Endodermal cell (in vitro differentiated cells): ENCODE measurements around the gene CDC42EP2. TPM values are rescaled to one million over a fixed set of nuclear protein-coding genes. Genes with fewer than 3 reads are reported as not detected.
A peak's percentile ranks its signal among the peaks of the same experiment; 100 is the strongest.

ENCODE experiments used
- DNase-seq: peaks from one replicate; pipeline ENCODE4 v3.0.0-alpha.2; 2017
- H3K27ac ChIP-seq: 2 replicates; pipeline ENCODE4 v1.5.1; 2013; ENCODE audit warnings: mild to moderate bottlenecking, low read depth, low read length, moderate library complexity
- H3K27me3 ChIP-seq: 2 replicates; pipeline ENCODE4 v1.6.1; 2013; ENCODE audit warnings: mild to moderate bottlenecking, low read length, moderate library complexity; ENCODE audit not compliant: insufficient read depth, control insufficient read depth, poor library complexity, severe bottlenecking
- H3K36me3 ChIP-seq: 2 replicates; pipeline ENCODE4 v1.7.0; 2013; ENCODE audit warnings: mild to moderate bottlenecking, low read length, moderate library complexity; ENCODE audit not compliant: control insufficient read depth, insufficient read depth
- H3K4me1 ChIP-seq: one replicate; pipeline ENCODE4 v1.7.0; 2013; ENCODE audit warnings: low read length; ENCODE audit not compliant: control insufficient read depth, insufficient read depth
- H3K4me3 ChIP-seq: 2 replicates; pipeline ENCODE4 v1.5.1; 2013; ENCODE audit warnings: mild to moderate bottlenecking, low read length, moderate library complexity
- H3K9ac ChIP-seq: 2 replicates; pipeline ENCODE4 v1.6.1; 2013; ENCODE audit warnings: mild to moderate bottlenecking, low read length, moderate library complexity; ENCODE audit not compliant: poor library complexity, severe bottlenecking; ENCODE audit errors: extremely low read depth
- H3K9me3 ChIP-seq: 2 replicates; pipeline ENCODE4 v1.6.1; 2013; ENCODE audit warnings: mild to moderate bottlenecking, low read length, moderate library complexity; ENCODE audit not compliant: control insufficient read depth
- H3K27ac Mint-ChIP-seq: 2 replicates; pipeline ENCODE4 v1.8.0; 2020; ENCODE audit warnings: mixed read lengths
- H3K27me3 Mint-ChIP-seq: 2 replicates; pipeline ENCODE4 v1.8.0; 2021; ENCODE audit warnings: mild to moderate bottlenecking, mixed read lengths; ENCODE audit not compliant: insufficient read depth
- H3K36me3 Mint-ChIP-seq: 2 replicates; pipeline ENCODE4 v1.8.0; 2020; ENCODE audit warnings: low read depth, mixed read lengths
- H3K4me1 Mint-ChIP-seq: 2 replicates; pipeline ENCODE4 v1.8.0; 2020; ENCODE audit warnings: mixed read lengths
- H3K4me3 Mint-ChIP-seq: 2 replicates; pipeline ENCODE4 v1.8.0; 2020; ENCODE audit warnings: mild to moderate bottlenecking, moderate library complexity, mixed read lengths
- H3K9me3 Mint-ChIP-seq: 2 replicates; pipeline ENCODE4 v1.8.0; 2020; ENCODE audit warnings: mild to moderate bottlenecking, mixed read lengths
- WGBS, 2 experiments: methylation state at CpG; one replicate each; pipeline versions ENCODE4 v1.1.5 to v1.1.7; 2013; ENCODE audit warnings: missing lambda C conversion rate in 2 of 2, mixed read lengths in 1 of 2; ENCODE audit not compliant: insufficient coverage in 1 of 2, insufficient read length in 1 of 2; 5-methylcytosine and 5-hydroxymethylcytosine counted together
- total RNA-seq, 2 donors: library from RNA; stranded (reverse); fragmentation: NEBNext Ultra II Directional in 1 of 2; extraction: Animal tissue kit (Norgen Biotek cat#: 25700) in 1 of 2; gene quantifications; 2 replicates in 1 of 2; 3 replicates in 1 of 2; pipeline ENCODE4 v1.2.1, GENCODE V29; 2021
- TF ChIP-seq, protein P1 (sequence below): fragments of 200-600 bp; sonication (generic); conservative IDR thresholded peaks from 2 replicates; pipeline ENCODE4 v1.5.0; 2021; ENCODE audit warnings: antibody characterized with exemption, mild to moderate bottlenecking

The CDC42EP2 gene
- total RNA-seq, 2 donors from 2014 or later = 5.9 to 6.9 TPM

GRCh38 chr11:65288706-65289536 is 25.7 kb upstream of the CDC42EP2 start:
- Histone ChIP-seq H3K36me3 (peaks cover 89% of the 10 kb centered on the region), H3K9me3 (no peaks in the 10 kb centered on the region), H3K4me3 (no peak overlapping the region), H3K27ac (no peak overlapping the region), H3K4me1 (no peaks in the 10 kb centered on the region), H3K9ac (no peak overlapping the region), H3K27me3 (no peaks in the 10 kb centered on the region)
- no peaks in the 10 kb centered on the region for H3K27me3 Mint-ChIP-seq
- H3K4me3 Mint-ChIP-seq = no peak overlapping the region
- 94 to 100% methylated on average over 6 of the region's 6 CpGs for WGBS, 2 experiments
- no peak for DNase-seq
- no peaks in the 10 kb centered on the region for H3K9me3 Mint-ChIP-seq
- peaks cover 76% of the 10 kb centered on the region for H3K36me3 Mint-ChIP-seq
- H3K27ac Mint-ChIP-seq = no peak overlapping the region
- TF ChIP-seq, protein P1, sequence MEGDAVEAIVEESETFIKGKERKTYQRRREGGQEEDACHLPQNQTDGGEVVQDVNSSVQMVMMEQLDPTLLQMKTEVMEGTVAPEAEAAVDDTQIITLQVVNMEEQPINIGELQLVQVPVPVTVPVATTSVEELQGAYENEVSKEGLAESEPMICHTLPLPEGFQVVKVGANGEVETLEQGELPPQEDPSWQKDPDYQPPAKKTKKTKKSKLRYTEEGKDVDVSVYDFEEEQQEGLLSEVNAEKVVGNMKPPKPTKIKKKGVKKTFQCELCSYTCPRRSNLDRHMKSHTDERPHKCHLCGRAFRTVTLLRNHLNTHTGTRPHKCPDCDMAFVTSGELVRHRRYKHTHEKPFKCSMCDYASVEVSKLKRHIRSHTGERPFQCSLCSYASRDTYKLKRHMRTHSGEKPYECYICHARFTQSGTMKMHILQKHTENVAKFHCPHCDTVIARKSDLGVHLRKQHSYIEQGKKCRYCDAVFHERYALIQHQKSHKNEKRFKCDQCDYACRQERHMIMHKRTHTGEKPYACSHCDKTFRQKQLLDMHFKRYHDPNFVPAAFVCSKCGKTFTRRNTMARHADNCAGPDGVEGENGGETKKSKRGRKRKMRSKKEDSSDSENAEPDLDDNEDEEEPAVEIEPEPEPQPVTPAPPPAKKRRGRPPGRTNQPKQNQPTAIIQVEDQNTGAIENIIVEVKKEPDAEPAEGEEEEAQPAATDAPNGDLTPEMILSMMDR = no peak
- H3K4me1 Mint-ChIP-seq = no peaks in the 10 kb centered on the region

DNA sequence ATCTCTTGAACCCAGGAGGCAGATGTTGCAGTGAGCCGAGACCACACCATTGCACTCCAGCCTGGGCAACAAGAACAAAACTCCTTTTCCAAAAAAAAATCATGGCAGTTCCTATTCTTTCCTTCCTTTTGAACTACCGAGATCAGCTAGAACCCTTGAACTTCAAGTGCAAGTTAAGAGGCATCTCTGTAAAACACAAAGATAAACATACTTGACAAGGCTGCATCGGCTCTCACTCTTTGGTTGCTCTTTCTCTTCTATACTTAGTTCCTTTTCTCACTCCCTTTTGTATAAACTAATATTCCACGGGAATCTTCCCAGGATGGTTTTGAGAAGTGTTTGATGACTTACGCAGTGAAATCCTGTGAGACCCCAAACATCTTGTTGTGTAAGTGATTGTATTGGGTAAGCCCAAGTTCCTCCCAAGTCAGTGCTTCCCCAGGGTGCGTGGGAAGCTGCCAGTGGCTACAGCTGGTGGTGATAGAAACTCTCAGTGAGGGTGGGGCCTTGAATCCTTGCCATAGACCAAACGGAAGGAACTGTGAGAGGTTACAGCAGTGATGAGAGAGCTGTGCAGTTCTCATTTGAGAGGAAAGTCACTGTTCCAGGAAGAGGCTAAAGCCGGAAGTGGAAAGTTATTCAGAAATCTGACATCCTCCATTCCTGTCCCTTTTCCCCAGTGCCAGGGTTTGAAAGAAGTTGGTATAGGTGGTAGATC is 24.1 kb upstream of the CDC42EP2 start:
- H3K27me3 Mint-ChIP-seq = no peaks in the 10 kb centered on the region
- H3K4me1 ChIP-seq = no peaks in the 10 kb centered on the region
- H3K27ac ChIP-seq = no peak overlapping the region
- DNase-seq = no peak
- no peaks in the 10 kb centered on the region for H3K4me1 Mint-ChIP-seq
- no peak overlapping the region for H3K9ac ChIP-seq
- no peak overlapping the region for H3K4me3 ChIP-seq
- no peak overlapping the region for H3K27ac Mint-ChIP-seq
- TF ChIP-seq, protein P1 = no peak
- H3K9me3 Mint-ChIP-seq = no peaks in the 10 kb centered on the region
- H3K36me3 ChIP-seq = peaks cover 91% of the 10 kb centered on the region
- H3K36me3 Mint-ChIP-seq = peaks cover 77% of the 10 kb centered on the region
- no peak overlapping the region for H3K4me3 Mint-ChIP-seq
- H3K27me3 ChIP-seq = no peaks in the 10 kb centered on the region
- 95% methylated on average over 4 to 8 of the region's 8 CpGs for WGBS, 2 experiments
- no peaks in the 10 kb centered on the region for H3K9me3 ChIP-seq

DNA sequence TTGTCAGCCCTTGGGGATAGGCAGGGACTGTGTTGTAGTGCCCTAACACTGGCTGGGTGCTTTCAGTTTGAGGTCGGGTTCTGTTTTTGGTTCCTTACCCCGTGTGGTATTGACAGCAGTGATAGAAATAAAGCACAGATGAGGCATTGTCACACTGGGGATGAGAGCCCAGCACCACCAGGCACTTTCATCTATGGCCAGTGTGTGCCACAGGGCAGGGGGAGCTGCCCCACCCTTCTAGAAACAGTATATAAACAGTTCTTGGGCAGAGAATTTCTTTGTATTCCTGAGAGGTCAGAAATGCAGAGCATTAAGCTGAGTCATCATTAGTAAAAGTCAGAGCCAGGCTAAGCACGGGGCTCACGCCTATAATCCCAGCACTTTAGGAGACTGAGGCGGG is 23.1 kb upstream of the CDC42EP2 start:
- 83 to 94% methylated on average over 5 of the region's 5 CpGs for WGBS, 2 experiments
- Histone ChIP-seq H3K9me3 (no peaks in the 10 kb centered on the region), H3K27me3 (no peaks in the 10 kb centered on the region), H3K36me3 (peaks cover 90% of the 10 kb centered on the region), H3K4me1 (no peaks in the 10 kb centered on the region), H3K27ac (no peak overlapping the region), H3K9ac (no peak overlapping the region), H3K4me3 (no peak overlapping the region)
- Mint-ChIP-seq H3K27me3 (no peaks in the 10 kb centered on the region), H3K4me1 (no peaks in the 10 kb centered on the region), H3K4me3 (no peak overlapping the region), H3K27ac (peak overlapping the region; percentile 5), H3K36me3 (peaks cover 77% of the 10 kb centered on the region), H3K9me3 (no peaks in the 10 kb centered on the region)
- no peak for DNase-seq
- TF ChIP-seq, protein P1 = no peak
